Ramos (cell line): ENCODE data around the gene IGFBP5.

Source experiments
- in situ Hi-C: fragments of 300-500 bp; cut with MboI; formaldehyde crosslinking; loops from one replicate; pipeline ENCODE4 v1.14.3; 2022; ENCODE audit warnings: low sequenced_read_pairs; ENCODE audit not compliant: unreplicated experiment

IGFBP5 gene

GRCh38 chr2:216715402-216715974 lies 20.1 kb upstream of the IGFBP5 start:
- in situ Hi-C loops = no loop called here

- in situ Hi-C loops = no loop called here
These were observed 19.0 kb upstream of the IGFBP5 start for GRCh38 chr2:216714376-216714775.

- in situ Hi-C loops = no loop called here
These were observed 18.5 kb upstream of the IGFBP5 start for GRCh38 chr2:216713691-216714336.

DNA sequence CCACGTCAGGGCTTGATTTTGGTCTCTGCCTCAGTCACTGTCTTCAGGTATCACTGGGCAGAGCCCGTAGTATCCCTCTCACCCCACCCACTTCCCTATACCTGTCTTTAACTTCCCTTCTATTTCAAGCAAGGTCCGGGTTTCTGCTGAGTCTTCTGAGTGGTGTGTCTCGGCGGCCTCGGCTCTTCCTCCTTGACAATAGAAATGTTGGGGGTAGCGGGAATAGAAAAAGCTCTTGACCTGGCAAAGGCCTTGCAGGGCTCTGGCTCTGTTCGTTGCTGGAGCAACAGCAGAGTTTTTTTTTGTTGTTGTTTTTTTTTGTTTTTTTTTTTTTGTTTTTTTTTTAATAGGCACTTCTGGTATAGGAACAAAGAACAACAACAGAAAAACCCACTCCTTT lies 16.0 kb upstream of the IGFBP5 start:
- in situ Hi-C loops = no loop called here

GRCh38 chr2:216710551-216711301 lies 15.4 kb upstream of the IGFBP5 start:
- in situ Hi-C loops = no loop called here

DNA sequence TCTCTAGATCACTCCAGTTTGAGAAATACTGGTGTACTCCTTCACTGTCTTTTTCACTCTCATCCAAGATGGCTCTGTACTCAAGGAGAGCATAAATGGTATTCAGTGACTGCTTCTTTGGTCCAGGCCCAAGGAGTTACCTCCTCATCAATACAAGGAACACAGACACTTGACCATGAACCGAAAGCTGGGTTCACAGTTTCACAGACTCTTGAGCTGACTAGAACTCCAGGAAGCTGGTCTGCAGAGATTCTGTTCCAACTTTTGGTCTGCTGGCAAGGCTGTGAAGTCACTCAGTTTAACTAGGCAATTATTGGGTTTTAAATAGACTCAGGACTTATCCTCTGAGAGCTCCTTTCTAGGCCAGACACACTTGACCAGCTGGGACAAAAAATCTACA lies 7.4 kb upstream of the IGFBP5 start:
- in situ Hi-C loops = no loop called here

GRCh38 chr2:216701544-216701943 lies 6.2 kb upstream of the IGFBP5 start:
- in situ Hi-C loops = no loop called here

DNA sequence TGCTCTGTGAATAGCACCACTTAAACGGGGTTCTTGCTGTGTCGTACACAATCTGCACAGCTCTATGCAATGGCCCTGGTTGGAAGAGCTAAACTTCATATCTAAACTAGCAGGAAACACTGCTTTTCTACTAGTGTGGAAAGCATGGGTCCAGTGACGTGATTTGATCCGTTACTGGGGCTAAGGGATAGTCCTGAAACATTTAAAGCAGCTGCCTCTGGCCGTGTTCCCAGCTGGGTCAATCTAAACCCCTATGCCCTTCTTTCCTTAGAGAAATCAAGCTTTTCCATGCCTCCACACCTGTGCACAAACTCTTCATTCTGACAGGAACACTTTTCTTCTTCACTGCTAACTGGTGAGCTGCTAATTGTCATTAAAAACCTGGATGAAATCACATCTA lies 5.4 kb upstream of the IGFBP5 start:
- in situ Hi-C loops = no loop called here

DNA sequence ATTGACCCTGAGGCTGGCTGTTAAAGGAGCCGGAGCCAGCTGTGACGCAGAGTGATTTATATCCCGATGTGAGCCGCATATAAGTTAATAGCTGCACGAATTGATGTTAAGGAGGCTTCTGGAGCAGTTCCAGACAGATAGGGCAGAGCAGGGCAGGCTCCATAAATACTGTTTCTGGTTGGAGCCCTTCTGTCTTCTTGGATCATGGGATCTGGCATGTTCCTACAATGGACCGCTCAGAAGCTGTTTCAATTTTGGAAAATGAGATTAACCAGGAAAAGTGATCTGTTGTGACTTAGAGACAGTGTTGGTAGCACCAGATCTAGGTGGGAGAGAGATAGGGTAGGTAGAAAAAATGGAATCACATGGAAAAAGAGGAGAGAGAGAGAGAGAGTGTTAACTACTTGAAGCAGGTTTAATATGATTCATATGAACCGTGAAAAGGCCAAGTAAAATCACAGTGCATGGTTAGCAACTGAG lies 4.8 kb upstream of the IGFBP5 start:
- in situ Hi-C loops = no loop called here

- in situ Hi-C loops = loop anchor here (25.0 kb wide), 1 partner anchor 813 kb away; no protein-coding TSS in a partner anchor
These were observed 3.5 kb upstream of the IGFBP5 start for GRCh38 chr2:216698895-216699294.

DNA sequence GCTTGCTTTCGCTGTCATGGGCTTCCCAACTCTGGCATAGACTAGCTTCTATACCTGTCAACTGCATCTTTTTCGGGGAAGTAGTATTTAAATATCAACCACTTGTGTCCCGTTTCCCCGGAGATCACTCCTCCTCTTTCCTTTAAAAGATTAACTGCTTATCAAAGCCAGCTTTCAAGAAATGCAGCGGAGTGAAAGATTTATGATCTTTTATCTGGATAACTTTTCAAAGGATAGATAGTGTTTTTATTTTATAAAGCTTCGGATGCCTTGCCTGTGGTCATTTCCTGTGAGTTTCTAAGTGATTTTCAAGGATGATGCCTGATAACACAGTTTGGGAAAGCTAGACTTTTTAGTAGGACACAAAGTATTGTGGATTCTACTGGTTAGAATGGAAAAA lies 2.9 kb upstream of the IGFBP5 start:
- in situ Hi-C loops = loop anchor here (25.0 kb wide), 1 partner anchor 814 kb away; no protein-coding TSS in a partner anchor

DNA sequence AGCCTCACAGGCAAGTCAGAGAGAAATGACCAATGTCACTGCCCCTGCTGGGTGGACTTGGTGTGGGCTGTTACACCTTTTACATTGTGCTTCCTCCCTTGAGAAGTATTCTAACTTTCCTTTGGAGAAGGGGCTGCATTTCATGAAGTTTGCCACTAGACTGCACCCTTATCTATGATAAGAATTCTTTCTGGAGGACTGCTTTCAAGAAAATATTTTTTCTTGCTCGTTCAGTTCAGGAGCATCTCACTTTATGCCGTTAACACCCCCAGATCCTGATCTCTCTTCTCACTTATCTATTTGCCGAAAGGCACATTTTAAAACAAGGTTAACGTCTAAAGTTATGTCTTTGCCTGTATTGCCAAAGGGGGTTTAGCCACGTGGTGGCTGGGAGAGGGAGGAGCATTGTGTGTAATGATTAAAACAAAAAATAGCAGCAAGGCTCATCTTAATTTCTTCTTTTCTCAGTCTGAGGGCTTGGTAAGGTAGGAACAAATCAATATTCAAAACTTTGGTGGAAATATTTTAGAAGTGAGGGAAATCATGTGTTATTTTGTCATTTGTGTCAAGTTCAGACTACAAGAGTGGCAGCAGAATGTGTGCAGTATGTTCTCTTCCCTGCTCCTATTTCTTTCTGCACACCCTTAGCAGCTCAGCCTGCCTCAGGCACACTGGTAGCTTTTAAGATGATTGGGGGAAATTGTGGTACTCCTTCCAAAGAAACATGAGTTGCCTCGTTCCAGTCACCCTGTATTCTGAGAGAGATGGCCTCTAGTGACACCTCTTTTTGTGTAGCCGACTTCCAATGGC lies 1.6 kb upstream of the IGFBP5 start:
- in situ Hi-C loops = loop anchor here (25.0 kb wide), 1 partner anchor 815 kb away; no protein-coding TSS in a partner anchor

GRCh38 chr2:216696321-216696720 lies 972 bp upstream of the IGFBP5 start:
- in situ Hi-C loops = loop anchor here (25.0 kb wide), 1 partner anchor 816 kb away; no protein-coding TSS in a partner anchor

DNA sequence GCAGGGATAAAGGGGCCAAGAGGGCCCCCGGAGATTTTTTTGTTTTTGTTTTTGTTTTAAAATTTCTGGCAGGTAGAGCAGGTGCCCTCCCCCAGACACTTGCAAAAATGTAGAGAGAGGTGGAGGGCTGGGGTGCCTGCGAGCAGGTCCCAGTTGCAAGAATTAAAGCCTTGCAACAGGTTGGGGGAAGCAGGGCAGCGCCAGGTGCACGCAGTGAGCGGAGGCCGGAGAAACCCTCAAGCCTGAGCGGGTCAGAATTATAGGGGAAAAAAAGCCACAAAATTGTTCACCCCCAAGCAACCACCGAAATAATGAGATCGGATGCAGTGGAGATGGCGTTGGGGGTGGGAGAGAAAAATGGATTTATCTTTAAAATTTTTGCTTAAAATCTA lies 527 bp downstream of the IGFBP5 start:
- in situ Hi-C loops = loop anchor here (25.0 kb wide), 1 partner anchor 817 kb away; no protein-coding TSS in a partner anchor

DNA sequence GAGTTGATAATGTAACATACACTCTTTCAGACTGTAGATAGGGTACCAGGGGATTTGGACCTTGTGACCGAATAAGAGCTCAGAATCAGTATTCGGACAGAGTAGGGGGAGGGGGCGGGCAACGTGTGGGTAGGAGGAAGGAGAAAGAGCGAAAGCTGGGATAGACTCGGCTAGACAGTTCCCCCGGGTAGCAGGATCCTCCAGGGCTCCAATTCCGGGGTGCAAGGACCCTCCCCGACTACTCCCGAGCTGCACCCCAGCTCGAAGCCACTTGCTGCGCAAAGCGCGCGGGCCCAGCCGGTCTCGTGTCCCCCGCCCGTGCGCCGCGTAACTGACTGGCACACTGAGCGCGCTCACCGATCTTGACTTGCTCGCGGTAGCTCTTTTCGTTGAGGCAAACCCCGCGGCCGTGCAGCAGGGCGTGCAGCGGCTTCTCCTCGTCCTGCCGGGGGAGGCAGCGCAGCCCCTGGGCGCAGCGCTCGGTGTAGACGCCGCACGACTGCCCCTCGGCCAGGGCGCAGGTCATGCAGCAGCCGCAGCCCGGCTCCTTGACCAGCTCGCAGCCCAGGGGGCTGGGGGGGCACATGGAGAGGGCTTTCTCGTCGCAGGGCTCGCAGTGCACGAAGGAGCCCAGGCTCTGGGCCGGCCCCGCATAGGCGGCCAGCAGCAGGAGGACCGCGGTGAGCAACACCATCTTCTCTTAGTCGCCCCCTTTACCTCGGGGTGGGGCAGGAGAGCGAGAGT lies 1.1 kb downstream of the IGFBP5 start:
- in situ Hi-C loops = loop anchor here (25.0 kb wide), 1 partner anchor 818 kb away; no protein-coding TSS in a partner anchor

DNA sequence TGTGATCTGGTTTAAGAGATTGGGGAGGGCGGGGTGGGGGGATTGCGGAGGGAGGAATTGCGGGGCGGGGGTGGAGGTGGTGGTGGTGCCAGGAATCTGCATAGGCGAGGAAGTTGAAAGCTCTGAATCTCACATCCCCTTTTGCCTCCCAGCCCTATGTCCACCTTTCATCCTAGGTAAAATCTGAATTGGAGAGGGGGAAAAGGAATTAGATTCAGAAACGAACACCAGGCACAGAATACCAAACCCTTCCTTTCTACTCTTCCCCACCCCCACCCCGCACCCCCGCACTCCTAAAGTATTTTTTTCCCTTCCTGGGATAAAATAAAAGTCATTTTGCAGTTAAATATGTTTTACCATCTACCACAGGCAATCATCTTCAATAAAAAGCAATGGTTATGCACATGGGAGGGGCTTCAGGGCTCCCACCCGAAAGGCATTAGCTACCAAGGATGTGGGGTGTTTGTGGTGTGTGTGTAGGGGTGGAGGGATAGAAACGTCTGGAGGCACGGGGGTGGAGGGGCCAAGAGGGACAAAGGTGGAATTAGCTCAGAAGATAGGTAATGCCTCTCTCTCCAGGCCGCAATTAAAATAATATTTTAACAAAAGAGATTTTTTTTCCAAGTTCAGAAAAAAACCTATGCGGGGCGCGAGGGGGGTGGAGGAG lies 1.8 kb downstream of the IGFBP5 start:
- in situ Hi-C loops = loop anchor here (25.0 kb wide), 1 partner anchor 819 kb away; no protein-coding TSS in a partner anchor

GRCh38 chr2:216692636-216693413 lies 2.5 kb downstream of the IGFBP5 start:
- in situ Hi-C loops = loop anchor here (25.0 kb wide), 1 partner anchor 819 kb away; no protein-coding TSS in a partner anchor
